H54 (cell line): ENCODE data around the gene FAM107B.

ENCODE experiments used
- DNase-seq: peaks from one replicate; pipeline ENCODE4 v3.0.0; 2011; ENCODE audit warnings: low spot score, mixed read lengths; ENCODE audit not compliant: insufficient read length
- FAIRE-seq: peaks from 3 replicates; lab custom pipeline; 2011; peaks lifted over from hg19 to GRCh38; lab: Jason Lieb, UNC
- POLR2A ChIP-seq: IDR thresholded peaks from 2 replicates; pipeline ENCODE4 v1.6.1; 2011; ENCODE audit warnings: low read depth, mild to moderate bottlenecking, low read length

Gene FAM107B

GRCh38 chr10:14681802-14682201 is 92.9 kb downstream of the FAM107B start:
- FAIRE-seq (no peak), DNase-seq (no peak)
- TF ChIP-seq POLR2A = no peak

GRCh38 chr10:14681305-14681704 is 93.4 kb downstream of the FAM107B start:
- no peak for FAIRE-seq

GRCh38 chr10:14678637-14679036 is 96.1 kb downstream of the FAM107B start:
- no peak for FAIRE-seq
- DNase-seq = no peak
- no peak for TF ChIP-seq POLR2A

More at GRCh38 chr10:14681305-14681704, 93.4 kb downstream of the FAM107B start:
- no peak for DNase-seq
- TF ChIP-seq POLR2A = no peak

GRCh38 chr10:14676732-14677131 is 98.0 kb downstream of the FAM107B start:
- DNase-seq (no peak), FAIRE-seq (no peak)
- no peak for TF ChIP-seq POLR2A

GRCh38 chr10:14674376-14675050 is 100.2 kb downstream of the FAM107B start:
- no peak for TF ChIP-seq POLR2A
- no peak for DNase-seq
- FAIRE-seq = no peak

- DNase-seq (no peak), FAIRE-seq (no peak)
- no peak for TF ChIP-seq POLR2A
Observed at GRCh38 chr10:14673189-14673861, 101.4 kb downstream of the FAM107B start.

GRCh38 chr10:14671386-14671831 is 103.3 kb downstream of the FAM107B start:
- no peak for TF ChIP-seq POLR2A
- FAIRE-seq (no peak), DNase-seq (no peak)

GRCh38 chr10:14670551-14671240 is 104.0 kb downstream of the FAM107B start:
- TF ChIP-seq POLR2A = no peak
- DNase-seq = no peak
- no peak for FAIRE-seq

GRCh38 chr10:14669576-14669975 is 105.1 kb downstream of the FAM107B start:
- FAIRE-seq (no peak), DNase-seq (no peak)
- TF ChIP-seq POLR2A = no peak

- TF ChIP-seq POLR2A = no peak
- no peak for DNase-seq
- FAIRE-seq = no peak
Observed at GRCh38 chr10:14667781-14668180, 106.9 kb downstream of the FAM107B start.

- no peak for TF ChIP-seq POLR2A
- DNase-seq (no peak), FAIRE-seq (no peak)
Observed at GRCh38 chr10:14667280-14667679, 107.4 kb downstream of the FAM107B start.

GRCh38 chr10:14665865-14666857 is 108.5 kb downstream of the FAM107B start:
- no peak for DNase-seq
- TF ChIP-seq POLR2A = no peak
- no peak for FAIRE-seq

GRCh38 chr10:14665304-14665703 is 109.4 kb downstream of the FAM107B start:
- FAIRE-seq (no peak), DNase-seq (no peak)
- TF ChIP-seq POLR2A = no peak
